HUES64 (cell line): ENCODE data around the gene HESX1.
A peak's percentile ranks its signal among the peaks of the same experiment; 100 is the strongest.

Experiments
- H3K27ac ChIP-seq: 2 replicates; pipeline ENCODE4 v1.7.0; 2013; ENCODE audit warnings: low read depth, low read length, inconsistent platforms
- H3K27me3 ChIP-seq: 2 replicates; pipeline ENCODE4 v1.6.1; 2013; ENCODE audit warnings: mild to moderate bottlenecking, low read length; ENCODE audit not compliant: insufficient read depth
- H3K36me3 ChIP-seq: 2 replicates; pipeline ENCODE4 v1.6.1; 2013; ENCODE audit warnings: mild to moderate bottlenecking, low read length; ENCODE audit not compliant: insufficient read depth
- H3K4me1 ChIP-seq: 2 replicates; pipeline ENCODE4 v1.6.1; 2013; ENCODE audit warnings: mild to moderate bottlenecking, low read length, moderate library complexity; ENCODE audit not compliant: insufficient read depth
- H3K4me3 ChIP-seq: 2 replicates; pipeline ENCODE4 v1.5.1; 2013; ENCODE audit warnings: mild to moderate bottlenecking, low read length, moderate library complexity
- H3K9ac ChIP-seq: 2 replicates; pipeline ENCODE4 v1.6.1; 2013; ENCODE audit warnings: mild to moderate bottlenecking, low read depth, low read length
- H3K9me3 ChIP-seq: 2 replicates; pipeline ENCODE4 v1.6.1; 2013; ENCODE audit warnings: low read depth, low read length; ENCODE audit not compliant: insufficient read depth
- WGBS: fragments of 150-250, 120-280 bp; methylation state at CpG from one replicate; pipeline ENCODE4 v1.1.7; 2013; ENCODE audit warnings: missing lambda C conversion rate; 5-methylcytosine and 5-hydroxymethylcytosine counted together

HESX1 gene

GRCh38 chr3:57166660-57167059, 33.1 kb downstream of the HESX1 start:
- H3K27ac ChIP-seq: no peak overlapping the region
- H3K4me3 ChIP-seq: no peak overlapping the region
- peaks cover 36% of the 10 kb centered on the region for H3K4me1 ChIP-seq
- peaks cover 15% of the 10 kb centered on the region for H3K27me3 ChIP-seq
- H3K9ac ChIP-seq: no peak overlapping the region
- 73% methylated on average over 2 of the region's 2 CpGs for WGBS
- no peaks in the 10 kb centered on the region; the same call in 1 of the 2 replicates for H3K36me3 ChIP-seq
- H3K9me3 ChIP-seq: no peaks in the 10 kb centered on the region

- H3K9me3 ChIP-seq: no peaks in the 10 kb centered on the region
- no peaks in the 10 kb centered on the region; the same call in 1 of the 2 replicates for H3K36me3 ChIP-seq
- H3K4me3 ChIP-seq: no peak overlapping the region
- no peak overlapping the region for H3K9ac ChIP-seq
- peaks cover 15% of the 10 kb centered on the region for H3K27me3 ChIP-seq
- WGBS: 60% methylated on average over 2 of the region's 4 CpGs
- no peak overlapping the region for H3K27ac ChIP-seq
- peaks cover 45% of the 10 kb centered on the region for H3K4me1 ChIP-seq
Observed at GRCh38 chr3:57165641-57166040, 34.1 kb downstream of the HESX1 start.

DNA sequence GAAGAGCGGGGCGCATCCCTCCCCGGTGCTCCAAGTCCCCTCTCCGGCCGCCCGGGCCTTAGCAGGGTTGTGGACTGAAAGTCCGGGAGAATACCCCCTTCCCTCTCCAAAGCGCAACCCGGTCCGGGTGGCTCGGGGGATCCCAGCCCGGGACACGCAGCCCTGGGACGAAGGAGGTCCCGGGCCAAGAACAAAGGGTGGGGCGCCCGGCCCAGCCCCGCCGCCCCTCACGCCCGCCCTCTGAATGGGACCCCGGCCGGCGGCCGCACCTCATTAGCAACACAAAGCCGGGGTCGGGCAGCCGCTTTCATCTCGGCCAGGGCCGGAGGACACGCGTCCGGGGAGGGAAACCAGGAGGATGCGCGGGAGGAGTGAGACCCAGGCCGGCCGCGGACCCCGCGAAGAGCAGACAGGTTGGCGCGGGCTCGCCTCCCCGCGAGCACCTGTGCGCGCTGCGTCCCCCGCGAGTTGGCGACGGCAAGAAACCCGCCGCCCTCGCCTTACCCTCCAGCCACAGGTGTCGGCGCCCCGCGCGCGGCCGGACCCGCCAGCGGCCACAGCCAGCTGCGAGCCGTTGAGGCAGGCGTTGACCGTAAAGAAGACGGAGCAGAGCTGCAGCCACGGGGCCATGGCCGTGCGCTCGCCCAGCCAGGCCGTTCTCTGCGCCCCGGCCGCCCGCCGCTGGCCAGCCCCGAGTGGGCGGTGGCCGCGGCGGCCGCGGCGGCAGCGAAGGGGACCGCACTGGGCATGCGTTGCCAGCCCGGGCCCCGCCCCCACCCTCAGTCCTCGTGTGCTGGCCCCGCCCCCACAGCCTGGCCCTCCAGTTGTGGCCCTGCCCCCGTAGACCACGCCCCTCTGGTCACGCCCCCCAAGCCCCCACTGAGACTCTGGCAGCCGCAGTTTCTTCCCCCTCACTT, 34.9 kb downstream of the HESX1 start, which contains the start of gene IL17RD:
Gene IL17RD, minus strand, starts transcription at position 697 of the 917 bp plus-strand sequence. Its CDS starts 67 bp downstream, at position 630.
- under 1% methylated on average over 98 of the region's 98 CpGs for WGBS
- Histone ChIP-seq H3K4me3 (peak within 1 kb of the TSS; percentile 90), H3K9me3 (no peaks in the 10 kb centered on the region), H3K9ac (peak within 1 kb of the TSS; percentile 90), H3K27ac (peak within 1 kb of the TSS; percentile 79), H3K36me3 (no peaks in the 10 kb centered on the region; the same call in 1 of the 2 replicates), H3K27me3 (peaks cover 15% of the 10 kb centered on the region), H3K4me1 (peaks cover 48% of the 10 kb centered on the region)

GRCh38 chr3:57164217-57164656, 35.5 kb downstream of the HESX1 start:
- Histone ChIP-seq H3K4me3 (peak overlapping the region; percentile 90), H3K4me1 (peaks cover 51% of the 10 kb centered on the region), H3K9ac (peak overlapping the region; percentile 90), H3K36me3 (no peaks in the 10 kb centered on the region; the same call in 1 of the 2 replicates), H3K27me3 (peaks cover 15% of the 10 kb centered on the region), H3K9me3 (no peaks in the 10 kb centered on the region), H3K27ac (peak overlapping the region; percentile 79)
- under 1% methylated on average over 30 of the region's 30 CpGs for WGBS

- Histone ChIP-seq H3K4me1 (peaks cover 54% of the 10 kb centered on the region), H3K27me3 (peaks cover 15% of the 10 kb centered on the region)
Observed at GRCh38 chr3:57163751-57164150, 36.0 kb downstream of the HESX1 start.

DNA sequence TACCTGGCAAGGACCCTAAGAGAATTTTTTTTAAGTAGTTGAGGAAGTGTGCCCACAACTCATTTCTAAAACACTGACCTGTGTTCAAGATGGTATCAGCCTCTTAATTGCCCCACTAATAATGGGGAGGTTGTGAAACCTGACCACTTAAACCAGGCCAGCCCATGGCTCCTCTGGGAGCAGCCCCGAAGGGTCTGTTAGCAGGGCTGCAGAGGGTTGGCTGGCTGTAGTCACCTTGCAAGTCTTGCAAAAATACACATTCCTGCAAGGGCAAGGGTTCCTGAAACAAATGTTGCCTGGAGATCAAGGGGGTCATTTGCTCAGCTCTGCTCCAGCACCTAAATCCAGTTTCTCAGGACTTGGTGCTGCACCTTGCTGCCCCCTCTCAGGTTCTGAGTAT, 37.9 kb downstream of the HESX1 start:
- Histone ChIP-seq H3K27ac (peak overlapping the region; percentile 87), H3K27me3 (peaks cover 15% of the 10 kb centered on the region), H3K9me3 (no peaks in the 10 kb centered on the region), H3K36me3 (no peaks in the 10 kb centered on the region; the same call in 1 of the 2 replicates), H3K9ac (peak overlapping the region; percentile 33; the same call in 1 of the 2 replicates), H3K4me1 (peaks cover 73% of the 10 kb centered on the region), H3K4me3 (peak overlapping the region; percentile 90; the same call in 1 of the 2 replicates)
- WGBS: 71% methylated on average over 1 of the region's 1 CpG

More at GRCh38 chr3:57163751-57164150, 36.0 kb downstream of the HESX1 start:
- peak overlapping the region; percentile 90 for H3K4me3 ChIP-seq
- H3K27ac ChIP-seq: 0 out of 2 replicates have a peak overlapping the region, but pooled peaks have one; percentile 6
- peak overlapping the region; percentile 90 for H3K9ac ChIP-seq
- no peaks in the 10 kb centered on the region for H3K9me3 ChIP-seq
- no peaks in the 10 kb centered on the region; the same call in 1 of the 2 replicates for H3K36me3 ChIP-seq
- WGBS: 2% methylated on average over 3 of the region's 8 CpGs

GRCh38 chr3:57160765-57161538, 38.8 kb downstream of the HESX1 start:
- H3K27ac ChIP-seq: peak overlapping the region; percentile 87
- peaks cover 15% of the 10 kb centered on the region for H3K27me3 ChIP-seq
- 22% methylated on average over 5 of the region's 5 CpGs for WGBS
- peak overlapping the region; percentile 90 for H3K4me3 ChIP-seq
- no peaks in the 10 kb centered on the region; the same call in 1 of the 2 replicates for H3K36me3 ChIP-seq
- peak overlapping the region; percentile 64; the same call in 1 of the 2 replicates for H3K9ac ChIP-seq
- H3K9me3 ChIP-seq: no peaks in the 10 kb centered on the region
- peaks cover 75% of the 10 kb centered on the region for H3K4me1 ChIP-seq

DNA sequence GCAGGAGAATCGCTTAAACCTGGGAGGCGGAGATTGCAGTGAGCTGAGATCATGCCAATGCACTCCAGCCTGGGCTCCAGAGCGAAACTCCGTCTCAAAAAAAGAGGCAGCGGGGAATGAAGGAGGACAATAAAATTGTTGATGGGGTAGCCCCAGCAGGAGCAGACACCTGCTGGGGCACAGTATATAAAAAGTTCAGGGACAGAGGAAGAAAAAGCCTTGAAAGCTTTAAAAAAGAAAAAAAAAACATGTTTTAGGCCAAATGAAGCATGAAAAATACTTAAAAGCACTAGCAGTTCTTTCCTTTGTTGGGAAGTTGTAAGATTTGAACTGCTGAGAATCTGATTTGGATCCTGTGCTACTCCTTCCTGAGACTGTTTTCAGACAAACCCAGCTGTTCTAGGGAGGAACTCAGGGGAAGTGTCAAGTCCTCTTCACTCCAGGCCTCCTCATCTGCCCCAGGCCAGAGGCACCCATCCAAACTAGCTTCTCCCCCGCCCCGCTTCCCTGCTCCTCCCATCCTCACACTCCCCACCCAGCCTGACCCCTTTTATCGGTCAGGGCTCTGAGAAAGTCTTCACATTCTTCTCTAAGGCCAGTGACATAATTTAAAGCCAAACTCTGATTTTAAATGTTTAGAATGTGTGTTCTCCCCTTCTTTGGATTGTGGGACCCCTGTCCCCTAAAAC, 39.6 kb downstream of the HESX1 start:
- peak overlapping the region; percentile 90 for H3K4me3 ChIP-seq
- H3K27ac ChIP-seq: peak overlapping the region; percentile 87
- no peaks in the 10 kb centered on the region for H3K9me3 ChIP-seq
- peaks cover 73% of the 10 kb centered on the region for H3K4me1 ChIP-seq
- H3K27me3 ChIP-seq: peaks cover 15% of the 10 kb centered on the region
- WGBS: 12% methylated on average over 8 of the region's 8 CpGs
- no peaks in the 10 kb centered on the region; the same call in 1 of the 2 replicates for H3K36me3 ChIP-seq
- peak overlapping the region; percentile 64; the same call in 1 of the 2 replicates for H3K9ac ChIP-seq

- Histone ChIP-seq H3K27me3 (peaks cover 12% of the 10 kb centered on the region), H3K27ac (peak overlapping the region; percentile 76), H3K4me1 (peaks cover 83% of the 10 kb centered on the region), H3K9me3 (no peaks in the 10 kb centered on the region), H3K4me3 (peak overlapping the region; percentile 23; the same call in 1 of the 2 replicates), H3K9ac (peak overlapping the region; percentile 64; the same call in 1 of the 2 replicates), H3K36me3 (no peaks in the 10 kb centered on the region; the same call in 1 of the 2 replicates)
- 7% methylated on average over 8 of the region's 8 CpGs for WGBS
Observed at GRCh38 chr3:57158813-57159738, 40.7 kb downstream of the HESX1 start.
